HG03064 (cell line): Measurements from ENCODE around the gene CHI3L1.

ENCODE experiments used
- ATAC-seq: cut with Tn5 transposase; IDR thresholded peaks from one replicate; pipeline ENCODE4 v1.9.1; 2021; ENCODE audit warnings: low read depth; ENCODE audit not compliant: unreplicated experiment

The CHI3L1 gene

DNA sequence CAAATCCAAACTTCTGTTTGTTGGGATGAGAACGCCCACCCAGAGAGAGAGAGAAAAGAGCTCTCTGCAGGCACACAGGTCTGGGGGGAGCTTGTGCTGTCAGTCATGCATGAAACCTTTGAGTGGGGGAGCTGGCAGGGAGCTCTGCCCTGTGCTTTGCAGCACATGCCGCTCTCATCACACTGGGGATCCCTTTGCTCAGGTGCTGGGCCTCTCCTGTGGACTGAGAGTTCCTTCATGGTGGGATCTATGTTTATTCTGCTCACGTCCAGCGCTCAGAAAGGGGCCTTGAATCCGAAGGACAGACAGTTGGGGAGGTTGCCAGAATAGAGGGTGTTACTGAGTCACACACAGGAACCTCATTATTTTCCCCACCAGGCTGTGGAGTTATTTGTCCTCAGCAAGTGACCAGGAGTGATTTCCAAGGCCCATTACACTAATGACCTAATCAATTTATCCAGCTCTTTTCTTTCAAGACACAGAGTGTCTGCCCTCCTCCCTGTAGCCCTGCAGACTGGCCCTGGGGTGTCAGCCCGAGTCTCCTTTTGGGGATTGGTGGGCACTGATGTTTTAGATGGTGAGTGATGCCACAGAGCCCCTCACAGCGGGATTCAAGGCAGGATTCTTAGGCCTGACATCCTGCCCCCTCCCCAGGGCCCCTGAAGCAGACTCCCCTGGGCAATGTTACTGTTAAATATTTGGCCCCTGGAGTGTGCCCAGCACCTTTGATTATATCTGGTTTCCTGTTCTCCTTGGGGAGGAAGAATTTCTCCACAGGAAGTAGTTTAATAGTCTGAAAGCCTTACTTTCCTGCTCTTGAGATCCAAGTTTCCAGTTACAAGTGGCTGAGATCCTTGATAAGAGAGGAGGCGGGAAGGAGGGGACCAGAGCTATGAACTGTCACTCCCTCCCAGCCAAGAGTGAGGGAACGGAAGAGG lies 33.2 kb downstream of the CHI3L1 start:
- ATAC-seq, result no peak

GRCh38 chr1:203152158-203153034 lies 34.1 kb downstream of the CHI3L1 start:
- ATAC-seq, result no peak

GRCh38 chr1:203151362-203152157 lies 34.9 kb downstream of the CHI3L1 start:
- no peak for ATAC-seq

- ATAC-seq, result no peak
Observed at GRCh38 chr1:203150511-203151297, 35.8 kb downstream of the CHI3L1 start.

DNA sequence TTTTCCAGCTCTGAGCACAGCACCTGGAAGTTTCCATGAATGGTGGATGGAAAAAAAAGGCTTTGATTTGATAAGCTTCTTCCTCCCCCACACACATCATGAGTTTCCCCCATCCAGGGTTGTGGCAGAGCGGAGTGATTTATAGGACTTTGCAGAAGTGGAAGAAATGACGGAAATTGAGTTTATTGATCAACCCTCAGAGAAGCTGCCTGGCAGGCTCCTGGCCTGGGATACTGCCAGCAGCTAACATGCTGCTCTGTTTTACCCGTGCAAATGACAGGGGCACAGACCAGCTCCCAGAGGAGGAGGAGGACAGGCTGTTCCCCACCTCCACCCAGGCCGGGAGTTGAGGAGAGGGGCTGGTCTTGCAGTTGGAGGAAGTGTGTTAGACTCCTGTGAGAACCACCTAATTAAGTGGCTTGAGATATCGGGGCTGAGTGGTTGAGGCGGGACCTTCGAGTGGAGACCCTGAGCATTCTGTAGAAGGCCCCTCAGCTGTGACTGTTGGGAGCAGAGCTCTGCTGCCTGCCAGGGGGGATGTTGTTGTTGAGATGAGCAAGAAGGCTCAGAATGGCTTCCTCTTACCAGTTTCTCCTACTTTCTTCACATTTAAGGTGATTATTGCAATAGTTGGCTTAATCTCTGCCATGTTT lies 37.2 kb downstream of the CHI3L1 start:
- no peak for ATAC-seq

GRCh38 chr1:203148579-203148978 lies 37.9 kb downstream of the CHI3L1 start:
- no peak for ATAC-seq

DNA sequence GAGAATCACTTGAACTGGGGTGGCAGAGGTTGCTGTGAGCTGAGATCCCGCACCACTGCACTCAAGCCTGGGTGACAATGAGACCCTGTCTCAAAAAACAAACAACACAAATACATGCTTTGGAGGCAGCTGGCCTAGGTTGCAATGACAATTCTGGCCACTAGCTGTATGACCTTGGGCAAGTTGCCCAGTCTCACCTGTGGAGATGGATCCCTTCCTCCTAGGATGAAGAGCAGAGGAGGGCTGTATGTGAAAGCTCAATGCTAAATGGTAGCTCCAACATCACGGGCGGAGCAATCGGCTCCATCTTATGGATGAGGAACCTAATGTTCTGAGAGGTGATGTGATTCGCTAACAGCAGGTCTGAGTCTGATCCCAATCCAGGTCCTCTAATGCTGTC lies 38.4 kb downstream of the CHI3L1 start:
- no peak for ATAC-seq

DNA sequence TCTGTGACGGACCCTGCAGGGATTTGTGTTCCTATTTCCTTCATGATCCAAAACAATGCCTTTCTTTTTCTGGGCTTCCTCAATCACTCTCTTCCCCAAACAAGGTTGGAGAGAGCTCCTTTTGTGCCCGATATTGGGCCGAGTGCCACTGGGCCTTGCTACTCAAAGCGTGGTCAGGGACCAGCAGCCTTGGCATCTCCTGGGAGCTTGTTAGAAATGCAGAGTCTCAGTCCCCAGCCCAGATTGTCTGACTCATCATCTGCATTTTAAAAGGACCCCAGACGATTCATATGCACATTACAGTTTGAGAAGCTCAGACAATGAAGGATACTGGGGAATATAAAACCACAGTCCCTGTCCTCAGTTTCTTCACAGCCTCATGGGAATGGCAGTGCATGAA lies 39.1 kb downstream of the CHI3L1 start:
- no peak for ATAC-seq

GRCh38 chr1:203146537-203146936 lies 40.0 kb downstream of the CHI3L1 start:
- ATAC-seq, result no peak

DNA sequence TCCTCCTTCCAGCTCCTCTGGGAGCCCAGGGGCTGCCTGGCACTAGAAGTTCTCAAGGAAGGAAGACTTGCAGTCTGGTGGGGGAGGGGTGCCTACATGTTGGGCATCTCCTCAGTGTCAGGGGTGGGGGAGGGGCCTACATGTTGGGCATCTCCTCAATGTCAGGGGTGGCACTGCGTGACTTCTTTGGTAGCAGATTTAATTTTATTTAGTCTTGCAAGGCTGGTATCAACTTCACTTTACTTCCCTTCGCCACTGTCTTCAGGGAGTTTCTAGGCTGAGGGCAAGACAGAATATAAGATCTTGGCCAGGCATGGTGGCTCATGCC lies 40.5 kb downstream of the CHI3L1 start:
- no peak for ATAC-seq

- ATAC-seq, result no peak
Observed at GRCh38 chr1:203145321-203146041, 41.0 kb downstream of the CHI3L1 start.

DNA sequence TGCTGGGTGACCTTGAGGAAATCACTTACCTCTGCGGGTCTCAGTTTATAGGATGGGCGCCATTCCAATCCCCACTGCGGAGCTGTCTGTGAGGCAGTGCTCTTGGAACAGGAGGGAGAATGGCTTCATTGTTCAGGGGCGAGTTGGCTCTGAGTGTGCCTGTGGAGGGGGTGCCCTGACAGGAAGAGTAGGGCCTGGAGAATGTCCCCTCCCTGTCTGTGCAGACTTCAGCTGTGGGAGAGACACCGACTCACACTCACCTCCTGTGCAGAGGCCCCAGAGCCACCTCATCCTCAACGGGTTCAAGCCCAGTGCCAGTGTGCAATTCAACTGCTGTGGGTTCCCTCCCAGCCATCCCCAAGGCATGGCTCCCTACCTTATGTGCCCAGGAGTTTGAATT lies 41.8 kb downstream of the CHI3L1 start:
- no peak for ATAC-seq

GRCh38 chr1:203143641-203144040 lies 42.9 kb downstream of the CHI3L1 start:
- ATAC-seq, result no peak

DNA sequence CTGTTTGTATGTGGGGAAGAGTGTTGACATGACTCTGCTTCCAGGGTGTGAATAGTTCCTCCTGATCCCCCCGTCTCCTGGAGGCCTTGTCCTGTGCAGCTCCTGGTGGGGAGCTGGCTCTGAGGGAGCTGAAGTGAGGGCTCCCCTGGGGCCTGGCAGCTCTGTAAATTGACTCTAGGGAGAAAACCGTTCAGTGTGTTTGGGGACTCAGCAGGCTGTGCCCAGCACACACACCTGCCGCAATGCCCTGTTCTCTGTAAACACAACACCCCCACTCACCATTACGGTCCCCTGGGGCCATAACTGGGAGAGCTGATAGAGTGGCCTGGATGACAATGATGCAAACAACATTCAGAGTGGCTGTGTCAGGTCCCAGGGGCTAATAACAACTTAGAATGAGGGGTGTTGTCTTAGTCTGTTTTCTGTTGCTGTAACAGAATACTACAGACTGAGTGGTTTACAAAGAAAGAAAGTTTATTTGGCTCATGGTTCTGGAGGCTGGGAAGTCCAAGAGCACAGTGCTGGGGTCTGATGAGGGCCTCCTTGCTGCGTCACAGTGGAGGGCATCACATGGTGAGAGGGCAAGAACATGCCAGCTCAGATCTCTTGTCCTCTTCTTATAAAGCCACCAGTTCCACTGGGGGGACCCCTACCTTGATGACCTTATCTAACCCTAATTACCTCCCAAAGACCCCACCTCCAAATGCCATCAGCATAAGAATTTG lies 43.7 kb downstream of the CHI3L1 start:
- ATAC-seq, result no peak

DNA sequence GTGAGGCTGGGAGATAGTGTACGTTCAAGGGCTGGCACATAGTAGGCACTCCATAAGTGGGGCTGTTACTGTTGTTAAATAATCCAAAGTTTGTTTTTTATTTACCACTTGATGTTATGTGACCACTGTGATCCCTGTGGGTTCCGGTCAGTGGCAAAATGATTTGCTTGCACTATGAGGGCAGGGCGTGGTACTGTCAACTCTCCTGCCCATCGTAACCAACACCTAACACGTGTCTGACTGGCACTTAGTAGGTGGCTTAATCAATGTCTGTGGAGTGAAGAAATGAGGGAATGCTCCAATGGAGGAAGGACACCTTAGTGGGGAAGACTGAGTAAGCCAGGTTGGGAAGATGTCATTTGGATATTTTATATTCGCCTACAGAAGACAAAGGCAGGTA lies 44.4 kb downstream of the CHI3L1 start:
- no peak for ATAC-seq

- ATAC-seq, result no peak
Observed at GRCh38 chr1:203140743-203141520, 45.6 kb downstream of the CHI3L1 start.

DNA sequence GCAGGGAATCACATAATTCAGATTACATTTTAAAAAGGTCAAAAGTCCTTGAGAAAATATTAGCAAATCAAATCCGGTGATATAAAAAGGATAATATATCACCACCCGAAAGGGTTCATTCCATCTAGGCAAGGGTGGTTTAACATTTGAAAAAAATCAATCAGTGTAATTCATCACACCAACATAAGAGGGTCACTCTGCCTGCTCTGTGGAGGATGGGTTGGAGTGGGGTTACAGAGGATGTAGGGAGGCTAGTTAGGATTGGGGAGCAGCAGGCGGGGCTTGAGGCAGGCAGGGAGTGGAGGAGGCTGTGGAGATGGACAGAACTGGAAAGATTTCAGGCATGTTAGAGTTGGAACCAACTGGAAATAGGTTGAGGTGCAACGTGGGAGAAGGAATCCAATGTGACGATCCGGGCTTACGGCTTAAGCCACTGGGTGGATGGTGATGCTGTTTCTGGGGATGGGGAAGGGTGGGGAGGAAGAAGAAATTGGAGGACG lies 46.5 kb downstream of the CHI3L1 start:
- ATAC-seq, result no peak
